Karpas-422 (cell line): ENCODE measurements around the gene KCMF1. TPM values are rescaled to one million over a fixed set of nuclear protein-coding genes. Genes with fewer than 3 reads are reported as not detected.

ENCODE experiments used
- DNase-seq: peaks from one replicate; pipeline ENCODE4 v3.0.0-alpha.2; 2015
- H2AFZ ChIP-seq: fragments of 200-600 bp; sonication (generic); 2 replicates; pipeline ENCODE4 v1.6.1; 2014; ENCODE audit warnings: antibody characterized with exemption, low read length, mixed read lengths
- H3K27ac ChIP-seq: fragments of 200-600 bp; sonication (generic); 2 replicates; pipeline ENCODE4 v1.5.1; 2014; ENCODE audit warnings: mild to moderate bottlenecking, low read length, moderate library complexity
- H3K27me3 ChIP-seq: fragments of 200-600 bp; sonication (generic); 2 replicates; pipeline ENCODE4 v1.6.1; 2014; ENCODE audit warnings: low read length, mixed read lengths
- H3K36me3 ChIP-seq: fragments of 200-600 bp; sonication (generic); 2 replicates; pipeline ENCODE4 v1.6.1; 2014; ENCODE audit warnings: low read length, mixed read lengths; ENCODE audit not compliant: insufficient read depth
- H3K4me1 ChIP-seq: fragments of 200-600 bp; sonication (generic); 2 replicates; pipeline ENCODE4 v1.6.1; 2014; ENCODE audit warnings: mild to moderate bottlenecking, low read length, mixed read lengths
- H3K4me2 ChIP-seq: fragments of 200-600 bp; sonication (generic); 2 replicates; pipeline ENCODE4 v1.6.1; 2014; ENCODE audit warnings: low read length, low read depth, mild to moderate bottlenecking; ENCODE audit not compliant: poor library complexity, severe bottlenecking
- H3K4me3 ChIP-seq: fragments of 200-600 bp; sonication (generic); 2 replicates; pipeline ENCODE4 v1.5.1; 2014; ENCODE audit warnings: mild to moderate bottlenecking, antibody characterized with exemption, low read length, mixed read lengths
- H3K79me2 ChIP-seq: fragments of 200-600 bp; sonication (generic); 2 replicates; pipeline ENCODE4 v1.6.1; 2014; ENCODE audit warnings: mild to moderate bottlenecking, low read length, mixed read lengths
- H3K9ac ChIP-seq: fragments of 200-600 bp; sonication (generic); 2 replicates; pipeline ENCODE4 v1.6.0; 2014; ENCODE audit warnings: low read length
- H3K9me2 ChIP-seq: fragments of 200-600 bp; sonication (generic), shearing (Covaris generic); replicated peaks from 2 replicates; pipeline ENCODE4 v1.6.0; 2014; ENCODE audit warnings: mild to moderate bottlenecking, low read length, moderate library complexity; ENCODE audit not compliant: insufficient read depth
- H3K9me3 ChIP-seq: fragments of 300-700, 200-600 bp; sonication (generic); 2 replicates; pipeline ENCODE4 v1.6.1; 2014; ENCODE audit warnings: low read length, mixed read lengths
- H4K20me1 ChIP-seq: fragments of 200-600 bp; sonication (generic); 2 replicates; pipeline ENCODE4 v1.6.1; 2014; ENCODE audit warnings: mild to moderate bottlenecking, antibody characterized with exemption, low read length, low read depth; ENCODE audit not compliant: insufficient read depth
- total RNA-seq: library from RNA; depleted of rRNA; stranded (reverse); fragments of >200 nt; shearing (Covaris generic); gene quantifications from 2 replicates; pipeline ENCODE4 v1.2.3, GENCODE V29; 2014; ENCODE audit warnings: low replicate concordance

Gene KCMF1
- total RNA-seq, 1 experiment from 2014 or later: 104 TPM

DNA sequence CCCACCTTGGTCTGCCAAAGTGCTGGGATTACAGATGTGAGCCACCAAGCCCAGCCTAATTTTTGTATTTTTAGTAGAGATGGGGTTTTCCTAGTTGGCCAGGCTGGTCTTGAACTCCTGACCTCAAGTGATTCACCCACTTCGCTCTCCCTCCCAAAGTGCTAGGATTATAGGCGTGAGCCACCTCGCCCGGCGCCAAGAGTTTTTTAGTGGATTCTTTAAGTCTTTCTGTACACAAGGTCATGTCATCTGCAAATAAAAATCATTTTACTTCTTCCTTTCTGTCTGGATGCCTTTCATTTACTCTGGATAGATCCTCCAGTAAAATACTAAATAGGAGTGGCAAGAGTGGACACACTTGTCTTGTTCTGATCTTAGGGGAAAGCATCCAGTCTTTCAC is 61.7 kb downstream of the KCMF1 start:
- no peak overlapping the region for H3K9ac ChIP-seq
- no peak overlapping the region for H2AFZ ChIP-seq
- H3K79me2 ChIP-seq: peaks cover 88% of the 10 kb centered on the region

DNA sequence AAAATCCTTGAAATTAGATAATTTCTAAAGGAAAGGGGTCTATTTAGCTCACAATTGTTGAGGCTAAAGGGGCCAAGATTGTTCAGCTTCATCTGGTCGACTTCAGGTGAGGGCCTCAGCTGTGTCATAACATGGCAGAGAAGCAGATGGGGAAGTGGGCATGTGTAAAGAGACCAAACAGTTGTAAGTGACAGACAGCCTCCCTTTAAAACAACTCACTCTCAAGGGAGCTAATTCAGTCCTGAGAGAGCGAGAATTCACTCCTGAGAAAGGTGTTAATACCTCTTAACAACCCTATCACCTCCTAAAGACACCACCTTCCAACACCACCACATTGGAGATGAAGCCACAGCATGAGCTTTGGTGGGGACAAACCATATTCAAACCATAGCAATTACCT is 62.4 kb downstream of the KCMF1 start:
- H3K36me3 ChIP-seq: peaks cover 59% of the 10 kb centered on the region; the same call in 1 of the 2 replicates
- H3K9me2 ChIP-seq: no peaks in the 10 kb centered on the region
- no peak overlapping the region for H3K4me3 ChIP-seq
- H2AFZ ChIP-seq: no peak overlapping the region
- H3K9me3 ChIP-seq: no peaks in the 10 kb centered on the region
- H3K9ac ChIP-seq: no peak overlapping the region
- H3K4me2 ChIP-seq: no peak overlapping the region
- 0 out of 2 replicates have a peak, but pooled peaks cover 5% of the 10 kb centered on the region for H4K20me1 ChIP-seq
- H3K4me1 ChIP-seq: peaks cover 28% of the 10 kb centered on the region
- H3K27me3 ChIP-seq: no peaks in the 10 kb centered on the region
- no peak for DNase-seq
- H3K79me2 ChIP-seq: peaks cover 90% of the 10 kb centered on the region
- no peak overlapping the region for H3K27ac ChIP-seq

More for the DNA sequence above, 61.7 kb downstream of the KCMF1 start:
- Histone ChIP-seq H3K4me3 (no peak overlapping the region), H3K27me3 (no peaks in the 10 kb centered on the region), H3K36me3 (peaks cover 60% of the 10 kb centered on the region), H3K4me1 (peaks cover 27% of the 10 kb centered on the region), H3K4me2 (no peak overlapping the region), H3K9me2 (no peaks in the 10 kb centered on the region), H3K27ac (no peak overlapping the region), H3K9me3 (no peaks in the 10 kb centered on the region), H4K20me1 (peaks cover 7% of the 10 kb centered on the region; the same call in 1 of the 2 replicates)
- DNase-seq: no peak

DNA sequence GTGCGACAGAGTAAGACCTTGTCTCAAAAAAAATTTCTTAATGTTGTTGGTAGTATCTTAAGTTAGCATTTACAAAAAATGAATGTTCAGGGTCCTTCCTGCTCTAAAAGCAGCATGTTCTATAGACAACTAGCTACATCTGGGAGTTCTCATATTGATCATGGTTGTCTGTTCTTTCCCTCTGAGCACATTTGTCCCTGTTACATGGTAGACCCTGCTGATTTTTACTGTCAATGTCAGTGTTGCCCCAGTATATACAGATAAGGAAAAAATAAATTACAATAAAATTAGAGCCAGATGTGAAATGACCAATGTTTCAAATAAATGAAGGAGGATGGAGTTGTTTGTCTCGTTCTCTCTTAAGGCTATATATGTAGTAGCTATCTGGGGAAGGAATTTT is 63.2 kb downstream of the KCMF1 start:
- Histone ChIP-seq H3K9ac (no peak overlapping the region), H3K79me2 (peaks cover 92% of the 10 kb centered on the region), H3K36me3 (peaks cover 60% of the 10 kb centered on the region; the same call in 1 of the 2 replicates)

DNA sequence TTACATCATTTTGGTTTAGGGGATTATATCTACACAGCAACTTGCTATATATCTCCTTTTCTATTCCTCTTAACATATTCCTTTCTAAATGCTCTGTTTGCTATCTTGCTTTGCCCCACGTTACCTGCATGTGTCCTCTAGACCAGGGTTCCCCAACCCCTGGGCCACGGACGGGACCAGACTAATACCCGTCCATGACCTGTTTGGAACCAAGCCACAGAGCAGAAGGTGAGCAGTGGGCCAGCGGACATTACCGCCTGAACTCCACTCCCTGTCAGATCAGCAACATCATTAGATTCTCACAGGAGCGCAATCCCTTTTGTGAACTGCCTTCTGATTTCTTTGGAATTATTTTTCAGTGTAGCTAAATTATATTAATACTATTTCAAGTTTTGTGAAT is 66.7 kb downstream of the KCMF1 start:
- H3K79me2 ChIP-seq: peaks cover 90% of the 10 kb centered on the region
- DNase-seq: no peak
- peaks cover 41% of the 10 kb centered on the region; the same call in 1 of the 2 replicates for H3K36me3 ChIP-seq
- H2AFZ ChIP-seq: no peak overlapping the region
- peaks cover 28% of the 10 kb centered on the region for H3K4me1 ChIP-seq
- H3K9ac ChIP-seq: no peak overlapping the region
- H3K9me2 ChIP-seq: no peaks in the 10 kb centered on the region
- no peaks in the 10 kb centered on the region for H3K27me3 ChIP-seq
- H3K4me2 ChIP-seq: peak overlapping the region; percentile 5
- H3K27ac ChIP-seq: no peak overlapping the region
- H3K4me3 ChIP-seq: no peak overlapping the region
- H4K20me1 ChIP-seq: 0 out of 2 replicates have a peak, but pooled peaks cover 5% of the 10 kb centered on the region
- no peaks in the 10 kb centered on the region for H3K9me3 ChIP-seq

More for the DNA sequence above, 63.2 kb downstream of the KCMF1 start:
- no peak for DNase-seq
- Histone ChIP-seq H3K9me2 (no peaks in the 10 kb centered on the region), H3K27ac (no peak overlapping the region), H3K4me2 (no peak overlapping the region), H3K4me3 (no peak overlapping the region), H3K27me3 (no peaks in the 10 kb centered on the region), H2AFZ (no peak overlapping the region), H4K20me1 (0 out of 2 replicates have a peak, but pooled peaks cover 5% of the 10 kb centered on the region), H3K9me3 (no peaks in the 10 kb centered on the region), H3K4me1 (peaks cover 28% of the 10 kb centered on the region)

DNA sequence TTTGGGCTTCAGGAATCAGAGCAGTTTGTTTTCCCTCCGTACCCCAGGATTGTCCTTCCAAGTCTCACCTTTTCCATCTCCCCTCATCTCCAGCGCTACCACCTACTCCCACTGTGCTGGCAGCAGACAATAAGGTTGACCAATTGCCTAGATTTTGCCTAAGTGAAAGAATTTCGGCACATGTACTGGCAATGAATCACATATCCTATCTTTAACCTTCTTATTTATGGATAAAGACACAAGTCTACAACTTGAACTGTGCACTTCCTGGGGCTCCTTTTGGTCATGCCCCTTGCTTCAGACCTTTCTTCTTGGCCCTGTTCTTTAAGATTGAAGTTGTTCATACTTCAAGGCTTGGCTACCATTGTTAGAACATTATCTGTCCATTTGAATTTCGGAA is 71.4 kb downstream of the KCMF1 start:
- peaks cover 47% of the 10 kb centered on the region; the same call in 1 of the 2 replicates for H3K36me3 ChIP-seq
- H3K4me2 ChIP-seq: no peak overlapping the region
- no peaks in the 10 kb centered on the region for H3K27me3 ChIP-seq
- no peak overlapping the region for H2AFZ ChIP-seq
- H3K4me1 ChIP-seq: peaks cover 4% of the 10 kb centered on the region
- H3K4me3 ChIP-seq: no peak overlapping the region
- no peaks in the 10 kb centered on the region for H3K9me3 ChIP-seq
- 0 out of 2 replicates have a peak, but pooled peaks cover 1% of the 10 kb centered on the region for H4K20me1 ChIP-seq
- no peak for DNase-seq
- H3K9ac ChIP-seq: no peak overlapping the region
- H3K27ac ChIP-seq: no peak overlapping the region
- H3K9me2 ChIP-seq: no peaks in the 10 kb centered on the region
- peaks cover 60% of the 10 kb centered on the region for H3K79me2 ChIP-seq

DNA sequence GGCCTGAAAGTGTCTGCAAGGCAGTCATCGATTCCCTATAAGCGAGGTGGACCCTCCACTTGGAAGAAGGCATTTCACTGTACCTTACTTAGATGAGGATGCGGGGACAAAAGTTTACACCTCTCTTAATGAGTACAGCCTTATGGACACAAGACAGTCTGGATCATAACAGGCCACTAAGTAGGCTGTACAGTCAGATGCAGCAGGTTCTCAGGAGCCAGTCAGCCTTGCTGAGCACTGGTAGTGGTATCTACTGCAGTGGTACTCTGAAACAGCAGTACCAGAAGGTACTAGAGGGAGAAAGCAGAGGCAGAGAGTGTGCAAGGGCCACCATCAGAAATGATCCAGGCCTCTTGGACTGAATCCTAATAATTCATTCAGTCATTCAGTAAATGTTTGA is 77.6 kb downstream of the KCMF1 start:
- DNase-seq: no peak
- Histone ChIP-seq H3K79me2 (peaks cover 6% of the 10 kb centered on the region; the same call in 1 of the 2 replicates), H3K9ac (no peak overlapping the region), H4K20me1 (peaks cover 10% of the 10 kb centered on the region; the same call in 1 of the 2 replicates), H3K36me3 (peaks cover 65% of the 10 kb centered on the region), H2AFZ (no peak overlapping the region), H3K9me3 (no peaks in the 10 kb centered on the region), H3K9me2 (no peaks in the 10 kb centered on the region), H3K27ac (no peak overlapping the region), H3K4me1 (no peaks in the 10 kb centered on the region), H3K27me3 (no peaks in the 10 kb centered on the region), H3K4me2 (no peak overlapping the region), H3K4me3 (no peak overlapping the region)

DNA sequence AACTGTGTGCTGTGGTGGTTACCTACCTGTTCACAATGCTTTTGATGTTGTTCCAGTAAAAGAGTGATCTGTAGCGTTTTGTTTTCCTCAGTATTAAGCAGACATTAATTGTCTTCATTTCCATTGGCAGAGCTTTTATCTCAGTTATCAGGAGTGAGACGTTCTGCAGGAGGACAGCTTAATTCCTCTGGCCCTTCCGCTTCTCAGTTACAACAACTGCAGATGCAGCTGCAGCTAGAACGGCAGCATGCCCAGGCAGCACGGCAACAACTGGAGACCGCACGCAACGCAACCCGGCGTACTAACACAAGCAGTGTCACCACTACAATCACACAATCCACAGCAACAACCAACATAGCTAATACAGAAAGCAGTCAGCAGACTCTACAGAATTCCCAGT is 78.3 kb downstream of the KCMF1 start:
- Histone ChIP-seq H3K27me3 (no peaks in the 10 kb centered on the region), H3K27ac (no peak overlapping the region), H3K79me2 (no peaks in the 10 kb centered on the region), H3K9me2 (no peaks in the 10 kb centered on the region), H3K9ac (no peak overlapping the region), H3K4me3 (no peak overlapping the region), H2AFZ (no peak overlapping the region), H3K4me1 (no peaks in the 10 kb centered on the region), H3K9me3 (no peaks in the 10 kb centered on the region), H3K36me3 (peaks cover 63% of the 10 kb centered on the region), H4K20me1 (peaks cover 10% of the 10 kb centered on the region; the same call in 1 of the 2 replicates), H3K4me2 (no peak overlapping the region)
- DNase-seq: no peak

DNA sequence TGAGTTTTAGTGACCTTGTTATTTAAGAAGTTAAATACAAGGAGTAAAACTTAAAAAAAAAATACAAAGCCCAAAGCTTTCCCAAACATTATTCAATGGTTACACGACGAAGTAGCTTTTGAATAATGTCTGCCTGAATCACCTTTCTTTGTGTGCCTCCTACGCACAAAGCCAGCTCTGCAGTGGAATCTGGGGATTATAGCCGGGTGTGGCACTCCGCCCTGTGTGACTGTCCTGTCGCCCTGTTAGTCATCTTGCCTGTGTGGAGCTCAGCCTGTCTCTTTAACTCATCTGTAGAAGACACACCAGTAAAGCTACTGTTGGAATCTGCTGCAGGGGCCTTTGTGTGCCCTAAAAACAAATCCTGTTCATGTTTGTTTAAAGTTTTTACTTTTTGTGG is 82.8 kb downstream of the KCMF1 start:
- Histone ChIP-seq H3K9ac (no peak overlapping the region), H3K4me3 (no peak overlapping the region), H2AFZ (no peak overlapping the region), H3K9me3 (no peaks in the 10 kb centered on the region), H3K27me3 (no peaks in the 10 kb centered on the region), H3K4me1 (no peaks in the 10 kb centered on the region), H3K4me2 (no peak overlapping the region), H3K9me2 (no peaks in the 10 kb centered on the region), H3K36me3 (peaks cover 47% of the 10 kb centered on the region), H3K79me2 (no peaks in the 10 kb centered on the region), H4K20me1 (peaks cover 17% of the 10 kb centered on the region; the same call in 1 of the 2 replicates), H3K27ac (no peak overlapping the region)
- no peak for DNase-seq
